GM18868 (cell line): ENCODE results near the gene ANXA4.

ENCODE experiments used
- ATAC-seq: cut with Tn5 transposase; IDR thresholded peaks from one replicate; pipeline ENCODE4 v1.9.1; 2021; ENCODE audit warnings: mild to moderate bottlenecking, moderate library complexity; ENCODE audit not compliant: unreplicated experiment

ANXA4 gene

DNA sequence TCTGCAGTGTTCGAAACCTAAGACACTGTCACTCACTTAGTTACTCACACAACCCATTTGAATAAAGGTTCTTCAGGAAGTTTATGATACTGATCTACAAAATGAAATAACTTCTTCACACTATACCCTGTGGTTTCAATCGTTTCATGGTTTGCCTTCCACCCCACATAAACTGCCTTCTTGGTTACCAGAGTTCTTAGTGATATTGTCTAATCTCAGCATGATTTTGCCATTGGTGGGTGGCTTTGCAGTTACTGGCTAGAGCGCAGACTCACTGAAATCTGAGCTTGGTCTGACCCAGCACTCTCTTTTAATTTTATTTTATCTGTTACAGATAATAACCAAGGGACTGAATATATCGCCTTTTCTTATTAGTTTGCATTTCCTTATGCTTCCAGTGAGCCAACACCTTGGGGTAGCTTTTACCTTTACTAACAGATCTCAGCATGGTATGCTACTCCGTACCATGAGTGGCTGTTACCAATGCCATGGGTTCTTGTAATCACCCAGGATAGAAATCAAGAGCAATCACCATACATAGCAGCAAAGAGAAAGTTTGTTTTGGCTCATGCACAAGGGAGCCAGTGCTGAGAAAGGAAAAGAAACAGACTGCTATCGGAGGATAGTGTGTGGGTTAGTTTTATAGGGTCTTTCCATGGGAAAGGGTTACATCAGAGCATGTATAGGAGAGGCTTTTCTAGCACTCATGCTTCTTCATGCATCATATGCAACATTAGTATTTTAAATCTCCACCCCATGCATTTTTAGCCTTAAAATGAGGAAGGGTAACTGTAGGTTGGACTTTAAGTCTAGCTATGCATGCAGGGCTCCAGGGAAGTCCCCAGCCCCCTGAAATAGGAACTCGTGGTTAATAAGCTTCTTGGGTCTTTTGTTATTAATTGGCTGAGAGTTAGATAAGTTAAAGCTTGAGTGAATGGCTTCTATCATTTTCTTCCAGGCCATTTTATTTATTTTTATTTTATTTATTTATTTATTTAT, 33.3 kb downstream of the ANXA4 start:
- ATAC-seq, result peak; percentile 59

DNA sequence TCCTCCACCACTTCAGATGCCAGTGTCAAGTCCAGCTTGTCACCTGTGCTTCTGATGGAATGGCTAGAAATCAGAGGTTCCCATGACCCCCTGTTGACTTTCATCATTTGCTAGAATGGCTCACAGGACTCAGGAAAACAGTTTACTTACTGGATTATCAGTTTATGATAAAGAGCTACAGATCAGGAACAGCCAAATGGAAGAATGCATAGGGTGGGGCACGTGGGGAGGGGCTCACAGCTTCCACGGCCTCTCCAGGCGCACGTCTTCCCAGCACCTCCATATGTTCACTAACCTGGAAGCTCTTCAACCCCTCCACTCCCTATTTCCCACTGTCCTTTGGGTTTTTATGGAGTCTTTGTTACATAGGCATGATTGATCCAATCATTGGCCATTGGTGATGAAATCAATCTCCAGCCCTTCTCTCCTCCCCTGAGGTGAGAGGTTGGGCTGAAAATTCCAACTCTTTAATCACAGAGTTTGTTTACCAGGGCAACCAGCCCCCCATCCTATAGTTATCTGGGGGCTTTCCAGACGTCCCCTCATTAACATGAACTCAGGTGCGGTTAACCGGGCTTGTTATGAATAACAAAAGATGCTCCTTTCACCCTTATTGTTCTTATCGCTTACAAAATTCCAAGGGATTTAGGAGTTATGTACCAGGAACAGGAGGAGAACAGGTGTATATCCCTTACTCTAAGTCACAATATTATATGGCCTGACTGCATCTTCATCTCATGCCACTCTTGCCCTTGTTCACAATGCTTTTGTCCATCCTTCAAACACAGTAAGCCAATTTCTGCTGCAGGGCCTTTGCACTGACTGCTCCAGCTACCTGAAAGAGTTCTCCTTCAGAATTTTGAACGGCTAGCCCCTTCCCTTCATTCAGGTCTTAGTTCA, 35.2 kb downstream of the ANXA4 start:
- no peak for ATAC-seq

- ATAC-seq, result no peak
Observed at GRCh38 chr2:69777786-69778105, 35.8 kb downstream of the ANXA4 start.

GRCh38 chr2:69779258-69780001, 37.5 kb downstream of the ANXA4 start:
- no peak for ATAC-seq

DNA sequence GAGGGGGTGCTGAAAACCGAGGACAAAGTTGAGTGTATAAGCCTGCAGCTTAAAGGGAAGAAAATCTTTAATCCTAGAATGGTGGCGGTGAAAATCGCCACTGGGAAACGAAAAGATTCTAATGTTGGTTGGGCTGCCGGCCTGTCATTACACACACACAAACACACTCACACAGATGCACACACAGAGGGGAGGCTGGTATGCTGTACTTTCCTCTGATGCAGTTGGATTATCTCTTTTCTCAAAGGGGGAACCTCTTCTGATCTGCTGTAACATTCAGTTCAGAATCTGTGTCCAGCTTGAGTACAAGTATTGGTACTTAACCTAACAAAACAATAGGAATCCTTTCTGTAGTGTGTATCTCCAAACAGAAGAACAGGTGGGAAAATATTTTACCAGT, 39.0 kb downstream of the ANXA4 start:
- no peak for ATAC-seq

GRCh38 chr2:69781321-69782248, 39.7 kb downstream of the ANXA4 start:
- ATAC-seq, result peak; percentile 55

DNA sequence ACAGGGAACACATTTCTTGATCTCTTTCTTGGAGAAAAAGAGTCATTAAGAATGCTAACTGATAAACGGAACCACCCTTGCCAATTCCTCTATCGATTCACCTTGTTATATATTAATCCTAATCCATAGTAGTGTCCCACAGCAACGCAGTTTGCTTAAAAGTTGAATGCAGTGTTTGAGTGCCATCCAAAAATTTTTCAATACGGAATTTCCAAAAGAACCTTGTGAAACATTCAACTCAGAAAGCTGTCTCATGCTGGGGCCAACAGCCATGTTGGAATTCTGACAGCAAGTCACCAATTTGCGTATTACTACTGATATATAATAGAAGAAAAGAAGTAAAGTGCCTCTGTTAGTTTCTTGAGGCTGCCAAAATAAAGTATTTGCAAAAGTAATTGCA, 42.3 kb downstream of the ANXA4 start:
- ATAC-seq, result no peak

- ATAC-seq, result no peak
Observed at GRCh38 chr2:69785358-69785757, 43.4 kb downstream of the ANXA4 start.

- ATAC-seq, result no peak
Observed at GRCh38 chr2:69786052-69786560, 44.2 kb downstream of the ANXA4 start.

- ATAC-seq, result peak; percentile 59
Observed at GRCh38 chr2:69789175-69789721, 47.3 kb downstream of the ANXA4 start.

DNA sequence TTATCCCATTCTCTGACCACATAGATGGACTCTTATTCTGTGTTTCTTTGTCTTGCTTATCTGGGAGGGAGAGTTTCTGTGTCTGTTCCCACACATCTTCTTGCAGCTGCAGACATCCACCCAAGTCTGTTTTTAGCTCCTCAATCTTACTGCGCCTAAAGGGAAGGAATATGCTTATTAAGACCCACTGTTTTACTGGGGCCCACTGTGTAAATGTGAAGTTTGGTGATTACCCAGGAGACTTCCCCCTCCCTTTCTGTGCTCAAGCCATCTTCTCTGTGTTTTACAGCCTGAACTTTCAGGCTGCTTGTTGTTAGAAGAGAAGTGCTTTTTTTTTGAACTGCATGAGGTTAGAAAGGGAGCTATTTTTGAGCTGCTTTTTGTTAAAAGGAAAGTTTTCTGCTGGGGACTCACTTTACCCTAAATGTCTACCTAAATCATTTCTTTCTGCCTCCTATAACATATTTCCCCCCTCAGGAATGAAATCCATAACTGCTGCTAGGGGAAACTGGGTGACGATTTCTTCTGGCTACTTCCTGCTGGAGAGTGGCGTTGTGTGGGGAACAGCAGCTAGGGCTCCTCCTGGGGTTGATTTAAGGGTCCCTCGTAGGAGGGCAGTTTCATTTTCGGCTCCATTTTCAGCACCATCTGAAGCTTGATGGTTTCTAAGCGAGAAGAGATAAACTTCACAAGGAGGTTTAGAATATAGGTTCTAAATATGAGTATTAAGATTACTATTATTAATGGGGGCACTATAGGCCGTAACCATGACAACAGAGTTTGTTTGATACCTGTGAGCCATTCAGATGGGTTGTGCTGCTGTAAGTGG, 48.1 kb downstream of the ANXA4 start:
- ATAC-seq, result peak; percentile 63

DNA sequence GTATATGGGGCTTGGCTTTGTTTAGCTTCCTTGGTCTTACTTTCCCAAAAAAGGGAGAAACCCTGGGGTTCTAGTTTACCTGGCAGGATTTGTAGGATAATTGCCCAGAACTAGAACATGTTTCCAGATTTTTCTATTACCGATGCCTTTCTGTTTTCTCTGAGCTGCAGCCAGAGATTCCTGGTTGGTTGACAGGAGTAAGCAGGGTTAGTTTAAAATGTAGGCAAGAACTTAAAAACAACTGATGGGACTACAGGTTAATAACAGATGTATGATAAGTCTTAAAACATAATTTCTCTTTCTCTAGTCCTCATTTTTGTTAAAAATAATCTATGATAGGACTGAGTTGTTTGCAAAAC, 48.6 kb downstream of the ANXA4 start:
- ATAC-seq, result no peak

DNA sequence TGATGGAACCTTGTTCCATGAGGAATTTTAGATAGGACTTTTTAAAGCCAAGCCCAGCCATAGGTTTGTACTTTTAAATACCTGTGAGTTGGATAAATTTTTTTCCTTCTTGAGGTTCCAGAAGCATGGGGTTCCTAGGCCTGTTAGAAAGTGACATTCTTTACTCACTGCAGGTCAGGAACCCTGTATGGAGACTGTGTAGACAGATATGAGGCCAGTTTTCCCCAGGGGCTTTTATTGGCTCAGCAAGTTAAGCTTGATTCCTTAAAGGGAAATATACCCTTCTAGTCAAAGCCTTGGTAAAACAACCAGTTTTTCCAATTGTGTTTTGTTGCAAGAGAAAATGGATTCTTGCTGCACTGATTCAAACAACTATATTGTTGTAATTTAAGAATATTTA, 49.1 kb downstream of the ANXA4 start:
- no peak for ATAC-seq

- no peak for ATAC-seq
Observed at GRCh38 chr2:69796174-69796573, 54.2 kb downstream of the ANXA4 start.

DNA sequence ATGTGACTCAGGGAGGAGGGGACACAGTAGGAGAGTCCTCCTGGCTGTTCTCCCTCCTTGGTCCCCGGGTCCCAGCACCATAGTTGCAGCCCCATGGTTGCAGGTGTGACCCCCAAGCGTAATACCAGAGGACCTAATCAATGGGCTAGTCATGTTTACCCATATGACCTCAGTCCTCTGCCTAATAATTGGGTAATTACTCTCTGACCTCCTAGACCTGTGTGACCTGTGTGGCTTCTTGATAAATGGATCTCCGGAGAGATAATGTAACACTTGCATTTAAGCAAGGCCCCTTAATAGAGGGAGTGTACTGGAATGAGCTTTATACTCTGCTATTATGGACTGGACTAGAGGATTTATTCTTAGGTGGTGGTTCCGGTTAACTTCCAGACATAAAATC, 55.3 kb downstream of the ANXA4 start:
- no peak for ATAC-seq

DNA sequence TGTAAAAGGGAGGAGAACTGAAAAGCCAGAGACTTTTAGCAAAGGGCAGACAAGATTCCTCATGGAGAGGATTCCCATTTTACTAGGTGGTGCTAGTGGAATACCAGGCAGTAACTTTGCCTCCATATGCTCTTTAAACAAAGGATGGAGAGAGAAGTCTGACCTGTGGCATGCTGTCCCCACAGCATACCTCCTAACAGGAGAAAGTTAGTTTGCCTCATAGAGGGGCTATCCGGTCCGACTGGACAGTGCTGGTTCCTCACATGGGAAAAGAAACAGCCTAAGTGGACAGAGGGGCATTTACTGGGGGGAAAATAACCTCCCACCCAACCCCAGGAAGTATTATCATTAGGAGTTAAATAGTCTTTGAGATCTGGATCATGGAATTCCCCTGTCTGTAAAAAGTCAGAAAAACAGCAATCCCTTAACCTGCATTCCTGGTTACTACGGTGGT, 55.9 kb downstream of the ANXA4 start:
- ATAC-seq, result no peak

DNA sequence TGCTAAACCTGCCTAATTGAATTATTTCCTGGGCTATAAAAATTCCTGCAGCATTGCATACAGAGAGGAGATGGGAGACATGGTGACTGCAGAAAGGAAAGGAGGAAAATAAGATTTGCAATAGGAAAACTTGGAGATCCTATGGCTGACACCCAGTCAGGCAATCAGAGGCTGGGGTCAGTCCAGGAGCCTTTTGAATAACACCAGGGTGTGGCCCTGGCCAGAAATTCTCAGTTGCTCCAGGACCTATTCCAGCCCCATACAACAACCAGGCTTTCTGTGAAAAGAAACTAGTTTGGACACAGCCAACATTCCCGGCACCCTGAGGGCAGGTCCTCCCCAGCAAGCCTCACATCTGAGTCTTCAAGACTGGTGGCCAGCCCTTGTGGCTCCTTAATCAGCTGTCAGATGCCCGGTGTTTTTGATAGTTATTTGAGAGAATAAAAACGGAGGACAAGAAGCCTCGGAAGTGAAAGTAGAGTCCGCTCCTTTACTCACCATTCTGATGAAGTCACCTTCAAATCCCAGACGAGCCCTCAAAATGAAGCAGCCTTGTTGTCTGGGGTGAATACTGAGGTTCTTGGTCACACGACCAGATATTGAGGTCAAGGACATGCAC, 56.5 kb downstream of the ANXA4 start:
- no peak for ATAC-seq

DNA sequence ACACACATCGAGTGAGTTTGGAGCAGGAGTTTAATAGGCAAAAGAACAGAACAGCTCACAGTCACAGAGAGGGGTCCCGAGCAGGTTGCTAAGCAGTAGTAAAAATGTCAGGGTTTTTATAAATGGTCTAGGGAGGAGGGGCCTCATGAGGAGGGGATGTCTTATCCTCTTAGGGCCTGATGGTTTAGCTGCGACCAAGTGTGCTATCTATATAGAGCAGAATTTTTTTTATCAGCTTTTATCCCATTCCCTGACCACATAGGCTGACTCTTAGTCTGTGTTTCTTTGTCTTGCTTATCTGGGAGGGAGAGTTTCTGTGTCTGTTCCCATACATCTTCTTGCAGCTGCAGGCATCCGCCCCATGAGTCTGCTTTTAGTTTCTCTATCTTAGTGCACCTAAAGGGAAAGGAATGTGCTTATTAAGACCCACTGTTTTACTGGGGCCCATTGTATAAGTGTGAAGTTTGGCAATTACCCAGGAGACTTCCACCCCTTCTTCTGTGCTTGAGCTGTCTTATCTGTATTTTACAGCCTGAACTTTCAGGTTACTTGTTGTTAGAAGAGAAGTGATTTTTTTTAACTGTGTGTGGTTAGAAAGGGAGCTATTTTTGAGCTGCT, 57.1 kb downstream of the ANXA4 start:
- peak; percentile 52 for ATAC-seq
